ENCODE data around the gene IZUMO4. TPM values are rescaled to one million over a fixed set of nuclear protein-coding genes. Genes with fewer than 3 reads are reported as not detected.

Gene IZUMO4
- total RNA-seq, 2 experiments from 2014 or later, result 8.7 to 9.5 TPM

DNA sequence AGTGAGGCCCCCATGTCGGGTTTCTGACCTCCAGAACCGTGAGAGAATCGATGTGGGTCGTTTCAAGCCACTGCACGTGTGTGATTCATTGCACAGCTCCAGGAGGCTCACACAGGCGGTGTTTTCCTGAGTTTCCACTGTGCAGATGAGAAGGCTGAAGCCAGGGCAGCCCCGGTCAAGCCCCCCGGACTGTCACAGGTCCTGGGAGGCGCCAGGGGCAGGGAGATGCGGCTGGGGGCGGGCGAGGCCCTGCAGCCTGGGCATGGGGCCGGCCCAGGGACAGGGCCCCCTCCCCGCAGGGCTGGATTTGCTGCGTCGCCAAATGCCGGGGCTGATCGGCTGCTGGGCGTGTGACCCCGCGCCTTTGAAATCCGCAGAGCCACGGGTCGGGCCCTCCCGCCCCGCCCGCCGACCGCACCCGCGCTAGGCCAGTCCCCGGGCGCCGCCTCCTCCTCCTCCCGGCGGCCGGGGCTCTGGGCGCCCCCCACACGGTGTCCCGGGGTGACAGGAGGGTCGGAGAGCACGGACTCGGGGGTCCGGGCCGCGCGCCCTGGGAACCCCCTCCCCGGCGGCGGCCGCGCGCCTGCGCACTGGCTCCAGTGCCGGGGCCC lies 35.7 kb upstream of the IZUMO4 start:
- Mint-ChIP-seq H3K27ac (peak overlapping the region; percentile 94), H3K4me3 (peak overlapping the region; percentile 92), H3K9me3 (ENCODE audit: insufficient read depth) (no peaks in the 10 kb centered on the region), H3K27me3 (ENCODE audit: low read depth) (no peaks in the 10 kb centered on the region), H3K4me1 (ENCODE audit: low read depth) (peaks cover 48% of the 10 kb centered on the region), H3K36me3 (ENCODE audit: low read depth) (peaks cover 4% of the 10 kb centered on the region)
- CTCF ChIA-PET, result interaction anchor here (0.7 to 2.3 kb wide), 3 partner anchors 9 to 42 kb away, joined by 3 to 11 read pairs (median 3); no protein-coding TSS in a partner anchor
- peak; percentile 60 for ATAC-seq
- DNase-seq, result peak; percentile 46
- POLR2A ChIA-PET, result interaction anchor here (0.6 to 3.9 kb wide), 5 partner anchors 9 to 267 kb away, joined by 3 to 27 read pairs (median 4); partner anchors contain the start of gene MKNK2

DNA sequence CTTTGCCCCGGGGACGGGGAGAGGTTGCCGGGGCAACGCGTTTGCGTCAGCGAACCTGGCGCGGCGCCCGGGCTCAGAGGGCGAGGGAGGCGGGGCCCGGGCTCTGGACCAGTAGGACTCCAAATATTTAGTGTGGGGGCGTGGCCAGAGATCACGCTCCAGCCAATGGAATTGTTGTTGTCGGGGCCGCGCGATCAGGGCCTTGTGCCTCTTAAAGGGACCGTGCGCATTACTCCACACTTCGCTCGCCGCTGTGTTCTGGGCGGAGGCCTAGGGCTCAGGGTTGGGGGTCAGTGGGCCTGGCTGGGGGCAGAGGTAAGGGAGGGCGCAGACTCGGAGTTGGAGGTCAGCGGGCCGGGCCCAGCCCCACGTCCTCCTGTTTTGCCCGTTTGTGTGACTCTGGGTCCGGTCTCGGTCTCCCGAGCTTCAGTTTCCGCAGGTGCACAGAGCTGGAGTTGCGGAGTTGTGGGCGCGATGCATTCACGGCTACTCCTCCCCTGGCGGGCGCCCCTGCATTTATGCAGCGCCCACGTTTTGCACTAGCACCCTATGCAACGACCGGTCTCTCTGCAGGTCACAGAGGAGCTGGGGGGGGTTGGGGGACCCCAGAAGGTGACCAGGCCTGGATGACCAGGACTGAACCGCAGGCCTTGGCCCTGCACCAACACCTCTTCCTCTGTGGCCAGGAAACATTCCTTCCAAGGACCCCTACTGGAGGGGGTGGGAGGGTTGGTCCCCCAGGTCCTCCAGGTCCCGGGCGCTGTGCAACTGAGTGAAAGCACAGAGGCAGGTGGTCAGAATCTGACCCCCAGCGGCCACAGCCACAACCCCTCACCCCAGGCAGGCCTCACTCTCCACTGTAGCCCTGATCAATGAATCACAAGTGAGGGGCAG lies 35.0 kb upstream of the IZUMO4 start:
- peaks cover 4% of the 10 kb centered on the region for H3K36me3 Mint-ChIP-seq (ENCODE audit: low read depth)
- H3K4me3 Mint-ChIP-seq, result peak overlapping the region; percentile 92
- DNase-seq (peak; percentile 100), ATAC-seq (peak; percentile 91)
- ChIA-PET POLR2A (interaction anchor here (0.6 to 3.9 kb wide), 8 partner anchors 10 to 1920 kb away, joined by 3 to 27 read pairs (median 4); partner anchors contain the start of gene MKNK2), CTCF (interaction anchor here (0.6 to 2.3 kb wide), 5 partner anchors 8 to 43 kb away, joined by 3 to 11 read pairs (median 3); partner anchors contain the start of gene MOB3A)
- no peaks in the 10 kb centered on the region for H3K27me3 Mint-ChIP-seq (ENCODE audit: low read depth)
- no peaks in the 10 kb centered on the region for H3K9me3 Mint-ChIP-seq (ENCODE audit: insufficient read depth)
- H3K4me1 Mint-ChIP-seq (ENCODE audit: low read depth), result peaks cover 42% of the 10 kb centered on the region
- H3K27ac Mint-ChIP-seq, result peak overlapping the region; percentile 92

DNA sequence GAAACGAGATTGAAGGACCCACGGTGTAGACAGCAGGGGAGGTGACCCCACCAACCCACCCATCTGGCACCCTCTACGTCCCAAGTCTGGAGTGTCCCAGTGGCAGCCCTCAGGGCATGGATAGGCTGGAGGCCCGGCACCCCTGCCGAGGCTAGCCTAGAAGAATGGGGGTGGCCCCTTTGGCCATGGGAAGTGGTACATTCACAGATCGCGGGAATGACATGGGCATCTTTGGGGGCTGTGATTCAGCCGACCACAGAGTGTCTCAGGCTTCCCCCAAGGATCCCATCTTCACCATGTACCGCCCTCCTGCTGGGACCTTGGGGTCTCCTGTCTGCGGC lies 34.4 kb upstream of the IZUMO4 start:
- Mint-ChIP-seq H3K9me3 (ENCODE audit: insufficient read depth) (no peaks in the 10 kb centered on the region), H3K27ac (peak overlapping the region; percentile 92), H3K4me3 (peak overlapping the region; percentile 92), H3K27me3 (ENCODE audit: low read depth) (no peaks in the 10 kb centered on the region), H3K4me1 (ENCODE audit: low read depth) (peaks cover 36% of the 10 kb centered on the region), H3K36me3 (ENCODE audit: low read depth) (peaks cover 4% of the 10 kb centered on the region)
- no peak for DNase-seq
- no peak for ATAC-seq
- ChIA-PET CTCF (interaction anchor here (0.6 to 2.3 kb wide), 4 partner anchors 8 to 44 kb away, joined by 3 to 11 read pairs (median 3); partner anchors contain the start of gene MOB3A), POLR2A (interaction anchor here (0.7 to 3.9 kb wide), 7 partner anchors 10 to 1919 kb away, joined by 3 to 27 read pairs (median 4); partner anchors contain the start of gene MKNK2)

DNA sequence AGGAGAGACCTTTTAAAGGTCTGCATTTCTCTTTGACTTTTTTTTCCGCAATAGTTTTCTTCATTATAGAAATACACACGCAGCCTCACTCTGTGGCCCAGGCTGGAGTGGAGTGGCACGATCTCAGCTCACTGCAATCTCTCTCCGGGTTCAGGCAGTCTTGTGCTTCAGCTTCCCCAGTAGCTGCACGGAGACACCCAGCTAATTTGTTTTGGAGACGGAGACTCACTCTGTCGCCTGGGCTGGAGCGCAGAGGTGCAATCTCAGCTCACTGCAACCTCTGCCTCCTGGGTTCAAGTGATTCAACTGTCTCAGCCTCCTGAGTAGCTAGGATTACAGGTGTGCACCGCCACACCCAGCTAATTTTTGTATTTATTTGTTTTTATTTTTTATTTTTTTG lies 33.9 kb upstream of the IZUMO4 start:
- POLR2A ChIA-PET, result interaction anchor here (0.9 to 3.9 kb wide), 2 partner anchors 11 to 22 kb away, joined by 3 to 27 read pairs; partner anchors contain the start of gene MKNK2
- peak overlapping the region; percentile 92 for H3K27ac Mint-ChIP-seq
- DNase-seq (no peak), ATAC-seq (no peak)
- H3K9me3 Mint-ChIP-seq (ENCODE audit: insufficient read depth), result no peaks in the 10 kb centered on the region
- peaks cover 4% of the 10 kb centered on the region for H3K36me3 Mint-ChIP-seq (ENCODE audit: low read depth)
- CTCF ChIA-PET, result interaction anchor here (1.2 to 1.5 kb wide), 2 partner anchors 25 to 33 kb away, joined by 3 to 4 read pairs; partner anchors contain the start of gene MOB3A
- no peaks in the 10 kb centered on the region for H3K27me3 Mint-ChIP-seq (ENCODE audit: low read depth)
- H3K4me3 Mint-ChIP-seq, result peak overlapping the region; percentile 92
- H3K4me1 Mint-ChIP-seq (ENCODE audit: low read depth), result peaks cover 32% of the 10 kb centered on the region

DNA sequence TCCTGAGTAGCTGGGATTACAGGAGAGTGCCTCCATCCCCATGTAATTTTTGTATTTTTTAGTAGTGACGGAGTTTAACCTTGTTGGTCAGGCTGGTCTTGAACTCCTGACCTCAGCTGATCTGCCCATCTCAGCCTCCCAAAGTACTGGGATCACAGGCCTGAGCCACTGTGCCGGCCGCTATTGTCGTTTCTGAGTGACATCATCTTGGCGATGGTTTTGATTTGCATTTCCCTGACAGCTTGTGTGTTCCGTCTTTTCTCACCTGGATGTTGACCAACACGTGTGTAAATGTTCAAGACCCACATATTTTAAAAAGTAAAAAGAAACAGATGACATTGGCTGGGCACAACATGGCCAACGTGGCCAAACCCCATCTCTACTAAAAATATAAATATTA lies 32.9 kb upstream of the IZUMO4 start:
- Mint-ChIP-seq H3K36me3 (ENCODE audit: low read depth) (peaks cover 10% of the 10 kb centered on the region), H3K27me3 (ENCODE audit: low read depth) (no peaks in the 10 kb centered on the region), H3K9me3 (ENCODE audit: insufficient read depth) (no peaks in the 10 kb centered on the region), H3K4me1 (ENCODE audit: low read depth) (peaks cover 24% of the 10 kb centered on the region), H3K4me3 (no peak overlapping the region), H3K27ac (no peak overlapping the region)
- no peak for ATAC-seq
- POLR2A ChIA-PET, result interaction anchor here (3.9 kb wide), 1 partner anchor 12 kb away, joined by 27 read pairs; the partner anchor contains the start of gene MKNK2
- DNase-seq, result no peak
- CTCF ChIA-PET, result interaction anchor here (0.8 to 1.2 kb wide), 2 partner anchors 24 to 166 kb away, joined by 3 to 4 read pairs; no protein-coding TSS in a partner anchor

DNA sequence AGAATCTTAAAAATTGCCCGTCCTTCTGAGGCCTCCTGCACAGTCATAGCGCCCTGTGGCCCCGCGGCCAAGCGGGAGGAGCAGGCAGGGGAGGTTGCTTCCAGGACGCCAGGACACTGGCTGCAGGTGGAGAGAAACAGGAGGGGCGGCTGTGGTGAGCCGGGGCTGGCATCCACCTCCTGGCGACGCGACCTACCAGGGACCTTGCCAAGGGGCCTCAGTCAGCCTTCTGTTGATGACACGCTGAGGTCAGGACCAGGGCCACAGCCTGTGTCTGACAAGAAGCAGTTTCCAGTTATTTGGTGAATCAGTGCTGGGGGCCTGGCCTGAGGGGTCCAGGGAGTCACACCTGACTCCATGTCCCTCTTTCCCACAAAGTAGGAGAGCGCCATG lies 32.3 kb upstream of the IZUMO4 start:
- ChIA-PET CTCF (no interaction called here), POLR2A (no interaction called here)
- H3K4me3 Mint-ChIP-seq, result no peak overlapping the region
- H3K27ac Mint-ChIP-seq, result no peak overlapping the region
- peaks cover 22% of the 10 kb centered on the region for H3K4me1 Mint-ChIP-seq (ENCODE audit: low read depth)
- no peaks in the 10 kb centered on the region for H3K27me3 Mint-ChIP-seq (ENCODE audit: low read depth)
- ATAC-seq, result no peak
- H3K36me3 Mint-ChIP-seq (ENCODE audit: low read depth), result peaks cover 10% of the 10 kb centered on the region
- H3K9me3 Mint-ChIP-seq (ENCODE audit: insufficient read depth), result no peaks in the 10 kb centered on the region
- no peak for DNase-seq

DNA sequence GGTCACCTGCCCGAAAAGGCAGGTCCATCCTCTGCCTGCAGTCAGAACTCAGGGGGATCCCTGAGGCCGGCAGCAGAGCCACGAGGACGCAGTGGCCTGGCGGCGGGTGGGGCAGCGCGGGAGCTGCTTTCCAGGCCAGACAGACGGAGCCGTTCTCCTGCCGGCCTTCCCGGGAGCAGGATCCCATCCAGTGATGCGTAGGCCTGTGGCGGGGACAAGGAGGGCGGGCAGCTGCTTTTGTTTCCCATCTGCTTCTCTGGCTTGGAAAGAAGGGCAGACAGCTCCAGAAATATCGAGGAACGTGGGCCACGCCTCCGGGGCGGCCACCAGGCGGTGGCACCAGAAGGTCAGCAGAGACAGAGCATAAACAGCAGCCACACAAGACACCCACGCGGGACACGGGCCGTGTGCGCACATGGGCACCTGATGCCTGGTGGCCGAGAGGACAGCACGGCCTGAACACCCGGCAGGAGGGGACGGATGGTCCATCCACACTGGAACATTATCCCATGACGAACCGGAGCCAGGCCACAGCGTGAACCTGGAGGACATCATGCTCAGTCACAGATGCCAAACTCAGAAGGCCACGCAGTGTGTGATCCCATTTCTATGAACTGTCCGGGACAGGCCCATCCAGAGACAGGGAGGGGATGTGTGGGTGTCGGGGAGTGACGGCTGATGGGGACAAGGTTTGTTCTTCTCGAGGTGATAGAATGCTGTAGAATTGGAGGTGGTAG lies 31.8 kb upstream of the IZUMO4 start:
- H3K27me3 Mint-ChIP-seq (ENCODE audit: low read depth), result no peaks in the 10 kb centered on the region
- CTCF ChIA-PET, result no interaction called here
- peaks cover 25% of the 10 kb centered on the region for H3K4me1 Mint-ChIP-seq (ENCODE audit: low read depth)
- no peak overlapping the region for H3K4me3 Mint-ChIP-seq
- ATAC-seq, result no peak
- DNase-seq, result no peak
- H3K9me3 Mint-ChIP-seq (ENCODE audit: insufficient read depth), result no peaks in the 10 kb centered on the region
- POLR2A ChIA-PET, result no interaction called here
- peak overlapping the region; percentile 28 for H3K27ac Mint-ChIP-seq
- H3K36me3 Mint-ChIP-seq (ENCODE audit: low read depth), result peaks cover 13% of the 10 kb centered on the region

DNA sequence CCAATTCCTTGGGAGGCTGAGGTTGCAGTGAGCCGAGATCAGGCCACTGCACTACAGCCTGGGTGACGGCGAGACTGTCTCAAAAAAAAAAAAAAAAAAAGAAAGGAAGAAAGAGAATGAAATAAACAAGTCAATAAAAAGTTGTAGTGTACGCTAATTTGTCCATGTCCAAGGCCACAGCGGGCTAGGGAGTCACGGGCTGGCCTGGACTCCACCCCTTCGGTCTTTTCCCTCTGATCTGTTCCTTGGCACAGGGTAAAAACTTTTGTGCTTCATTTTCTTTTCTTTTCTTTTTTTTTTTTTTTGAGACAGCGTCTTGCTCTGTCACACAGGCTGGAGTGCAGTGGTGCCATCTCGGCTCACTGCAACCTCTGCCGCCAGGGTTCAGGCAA lies 26.3 kb upstream of the IZUMO4 start:
- Mint-ChIP-seq H3K27ac (no peak overlapping the region), H3K4me1 (ENCODE audit: low read depth) (peaks cover 27% of the 10 kb centered on the region), H3K27me3 (ENCODE audit: low read depth) (no peaks in the 10 kb centered on the region), H3K4me3 (no peak overlapping the region), H3K9me3 (ENCODE audit: insufficient read depth) (no peaks in the 10 kb centered on the region), H3K36me3 (ENCODE audit: low read depth) (peaks cover 49% of the 10 kb centered on the region)
- ChIA-PET POLR2A (interaction anchor here (0.6 to 1.5 kb wide), 4 partner anchors 13 to 40 kb away, joined by 3 to 9 read pairs (median 4); no protein-coding TSS in a partner anchor), CTCF (interaction anchor here (0.7 to 2.1 kb wide), 15 partner anchors 8 to 127 kb away, joined by 3 to 17 read pairs (median 4); no protein-coding TSS in a partner anchor)
- no peak for ATAC-seq
- no peak for DNase-seq

DNA sequence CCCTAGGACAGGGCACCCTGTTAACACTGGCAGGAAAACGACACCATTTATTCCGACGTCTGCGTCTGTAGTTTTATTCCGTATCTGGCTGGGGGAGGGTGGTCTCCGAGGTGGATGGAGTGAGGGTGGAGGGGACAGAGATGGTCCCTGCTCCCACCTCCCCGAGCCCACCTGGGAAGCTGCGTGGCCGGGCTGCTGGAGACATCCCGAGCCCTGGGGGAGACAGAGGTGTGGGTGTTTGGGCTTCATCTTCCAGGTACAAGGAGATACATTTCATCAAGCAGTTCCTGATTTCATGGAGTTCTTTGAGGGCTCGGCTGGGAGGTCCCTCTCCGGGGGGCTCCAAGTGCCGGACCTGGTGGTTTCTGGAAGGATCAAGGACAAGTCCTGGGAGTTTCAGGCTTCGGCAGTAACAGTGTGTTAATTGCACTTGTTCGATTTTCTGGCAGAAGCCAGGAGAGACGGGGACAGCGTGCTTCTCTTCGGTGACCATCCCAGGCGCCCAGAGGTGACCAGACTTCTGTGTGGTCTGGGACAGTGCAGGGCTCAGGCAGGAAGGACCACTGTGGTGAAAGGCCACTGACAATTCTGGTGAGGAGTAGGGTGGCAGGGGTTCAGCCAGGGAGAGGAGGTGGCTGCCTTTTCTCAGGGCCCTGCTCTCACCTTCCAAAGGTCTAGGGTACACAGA lies 25.6 kb upstream of the IZUMO4 start:
- H3K4me3 Mint-ChIP-seq, result no peak overlapping the region
- H3K36me3 Mint-ChIP-seq (ENCODE audit: low read depth), result peaks cover 53% of the 10 kb centered on the region
- DNase-seq, result no peak
- ChIA-PET CTCF (no interaction called here), POLR2A (no interaction called here)
- peak overlapping the region; percentile 79 for H3K27ac Mint-ChIP-seq
- H3K27me3 Mint-ChIP-seq (ENCODE audit: low read depth), result no peaks in the 10 kb centered on the region
- no peak for ATAC-seq
- H3K9me3 Mint-ChIP-seq (ENCODE audit: insufficient read depth), result no peaks in the 10 kb centered on the region
- H3K4me1 Mint-ChIP-seq (ENCODE audit: low read depth), result peaks cover 27% of the 10 kb centered on the region

DNA sequence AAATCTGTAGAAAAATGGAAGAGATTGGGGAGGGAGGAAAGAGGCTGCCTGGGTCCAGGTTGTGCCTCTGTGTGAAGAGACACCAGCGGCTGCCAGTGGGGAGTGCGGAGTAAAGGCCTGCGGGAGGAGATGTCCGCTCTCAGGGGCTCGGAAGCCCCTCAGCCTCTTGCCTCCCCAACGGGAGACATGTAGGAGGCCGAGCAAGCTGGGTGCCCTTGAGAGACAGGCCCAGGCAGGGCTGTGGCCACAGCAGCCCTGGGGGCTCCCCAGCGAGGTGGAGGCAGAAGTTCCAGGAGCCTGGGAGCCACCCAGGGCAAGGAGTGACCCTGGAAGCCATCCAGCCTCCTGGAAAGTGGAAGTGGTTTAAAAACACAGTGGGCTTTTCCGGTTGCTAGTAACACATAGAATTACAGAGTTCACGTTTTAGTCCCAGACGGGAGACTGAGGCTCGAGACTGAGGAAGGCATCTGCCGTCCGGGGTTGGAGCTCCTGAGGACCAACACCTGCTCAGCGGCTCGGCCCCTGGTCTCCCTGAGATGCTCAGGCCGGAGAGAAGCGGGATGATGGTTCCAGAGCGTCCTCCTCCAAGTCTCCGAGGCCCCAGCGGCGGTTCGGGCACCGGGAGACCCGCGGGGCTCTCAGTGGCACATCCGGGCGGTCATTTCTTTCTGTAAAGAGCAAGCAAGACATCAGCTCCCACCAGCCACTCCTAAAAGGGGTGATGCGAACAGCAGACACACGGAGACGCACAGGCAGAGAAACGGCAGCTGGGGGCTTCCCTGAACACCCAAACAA lies 23.8 kb upstream of the IZUMO4 start:
- H3K4me3 Mint-ChIP-seq, result no peak overlapping the region
- DNase-seq (no peak), ATAC-seq (no peak)
- peaks cover 27% of the 10 kb centered on the region for H3K4me1 Mint-ChIP-seq (ENCODE audit: low read depth)
- POLR2A ChIA-PET, result interaction anchor here (0.5 kb wide), 1 partner anchor 49 kb away, joined by 4 read pairs; no protein-coding TSS in a partner anchor
- H3K9me3 Mint-ChIP-seq (ENCODE audit: insufficient read depth), result no peaks in the 10 kb centered on the region
- H3K36me3 Mint-ChIP-seq (ENCODE audit: low read depth), result peaks cover 69% of the 10 kb centered on the region
- peak overlapping the region; percentile 55 for H3K27ac Mint-ChIP-seq
- H3K27me3 Mint-ChIP-seq (ENCODE audit: low read depth), result no peaks in the 10 kb centered on the region
- CTCF ChIA-PET, result no interaction called here
